GM18870 (cell line): ENCODE data around the gene RUFY3.
"Not testable (repeated sequence)": the region's sequence is repeated elsewhere in the genome, so short reads cannot be mapped to it uniquely, and the experiment has no call there.

Experiments
- ATAC-seq: cut with Tn5 transposase; IDR thresholded peaks from one replicate; pipeline ENCODE4 v1.9.1; 2021; ENCODE audit warnings: moderate library complexity; ENCODE audit not compliant: unreplicated experiment

The RUFY3 gene

DNA sequence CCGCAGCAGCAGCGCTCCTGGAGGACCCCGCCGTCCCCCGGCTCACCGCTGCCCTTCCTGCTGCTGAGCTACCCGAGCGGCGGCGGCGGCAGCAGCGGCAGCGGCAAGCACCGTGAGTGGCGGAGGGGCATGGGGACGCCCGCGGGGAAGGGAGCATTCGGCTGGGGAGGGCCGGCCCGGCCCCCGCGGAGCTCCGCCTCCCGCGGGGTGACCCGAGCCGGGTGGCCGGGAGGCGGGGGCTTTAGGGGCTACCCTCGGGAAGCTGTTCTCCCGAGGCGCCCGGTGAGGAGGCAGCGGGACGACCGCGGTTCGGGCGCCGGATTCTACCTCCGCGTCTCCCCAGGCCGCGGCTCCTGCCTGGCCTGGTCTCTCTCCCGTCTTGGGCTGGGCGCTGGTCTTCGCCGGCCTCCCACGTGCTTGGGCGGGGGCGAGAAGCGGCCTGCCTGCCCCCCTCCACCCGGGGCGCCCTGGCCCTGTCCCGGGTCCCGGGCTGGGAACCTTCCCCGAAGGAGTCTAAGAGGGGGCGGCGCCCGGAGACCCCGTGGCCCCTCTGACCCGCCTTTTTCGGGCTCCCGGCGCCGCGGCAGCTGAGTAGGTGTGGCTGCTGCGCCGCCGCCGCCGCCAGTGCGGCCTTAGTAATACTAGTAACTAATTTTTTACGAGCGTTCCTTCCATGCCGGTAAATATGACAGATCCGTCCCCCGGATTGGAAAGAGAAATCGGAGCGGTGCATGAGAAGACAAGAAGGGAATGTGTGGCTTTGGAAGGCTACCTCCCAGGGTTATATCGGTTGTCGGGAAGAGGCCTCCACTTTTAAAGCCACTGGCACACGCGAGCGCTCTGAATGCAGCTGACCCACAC, 16.4 kb upstream of the RUFY3 start:
- ATAC-seq: peak; percentile 60

DNA sequence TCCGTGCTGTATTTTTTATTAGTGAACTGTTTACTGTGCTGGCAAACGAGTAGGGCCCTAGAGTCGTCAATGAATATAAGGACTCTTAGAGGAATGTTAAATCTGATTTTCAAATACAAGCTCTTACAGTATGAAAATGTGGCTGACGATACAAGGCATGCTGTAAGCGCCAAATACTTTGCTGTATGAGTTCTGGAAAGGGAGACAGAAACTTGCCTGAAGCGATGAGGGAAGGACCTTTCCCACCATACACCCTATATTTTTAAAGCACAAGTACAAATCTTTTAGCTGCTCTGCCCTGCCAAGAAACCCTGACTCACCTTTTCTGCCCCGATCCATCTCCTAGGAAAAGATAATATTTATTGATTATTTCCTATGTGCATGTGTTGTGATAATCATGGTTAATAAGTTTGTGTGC, 15.7 kb upstream of the RUFY3 start:
- no peak for ATAC-seq

DNA sequence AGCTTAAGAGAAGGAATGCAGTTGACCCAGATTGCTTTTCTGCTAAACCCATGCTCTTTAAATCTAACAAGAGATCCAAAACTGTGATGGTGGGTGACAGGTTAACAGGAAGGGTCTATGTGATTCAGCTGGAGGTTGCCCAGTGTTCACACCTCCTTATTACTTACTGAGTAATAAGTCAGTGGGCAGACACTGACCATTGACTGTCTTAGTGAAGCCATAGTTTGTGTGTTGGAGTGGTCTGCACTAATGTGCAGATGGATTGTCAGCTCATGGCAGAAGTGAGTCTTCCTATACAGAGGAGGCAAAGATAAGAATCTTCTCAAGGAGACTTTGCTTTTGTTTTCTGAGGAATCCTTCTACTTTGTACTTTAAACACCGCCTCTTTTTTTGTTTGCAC, 15.2 kb upstream of the RUFY3 start:
- ATAC-seq: no peak

DNA sequence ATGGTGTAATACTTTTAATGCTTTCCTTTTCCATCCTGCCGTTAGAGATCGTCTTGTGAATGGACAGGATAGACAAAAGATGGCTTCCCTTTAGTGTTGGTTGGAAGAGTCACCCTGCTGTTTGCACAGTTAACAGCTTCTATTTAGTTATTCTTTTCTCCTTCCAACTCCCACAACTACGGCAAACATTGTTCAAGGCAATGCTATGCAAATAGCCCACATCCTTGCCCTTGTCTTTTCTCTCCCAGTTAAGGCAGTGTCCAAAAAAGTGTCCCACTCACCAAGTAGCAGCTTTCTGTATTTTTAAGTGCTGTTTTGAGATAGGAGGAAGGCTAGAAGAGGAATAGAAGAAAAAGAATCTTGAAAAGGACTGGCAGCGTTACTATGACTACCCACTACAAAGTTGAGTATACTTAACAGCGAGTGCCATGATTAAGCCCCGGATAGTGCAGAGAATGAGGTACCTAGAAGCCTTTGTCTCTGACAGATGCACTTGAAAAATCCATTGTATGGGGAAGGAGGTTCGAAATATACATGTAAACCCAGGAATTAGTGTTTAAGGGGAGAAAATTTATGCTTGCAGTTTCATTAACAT, 12.1 kb upstream of the RUFY3 start:
- no peak for ATAC-seq

DNA sequence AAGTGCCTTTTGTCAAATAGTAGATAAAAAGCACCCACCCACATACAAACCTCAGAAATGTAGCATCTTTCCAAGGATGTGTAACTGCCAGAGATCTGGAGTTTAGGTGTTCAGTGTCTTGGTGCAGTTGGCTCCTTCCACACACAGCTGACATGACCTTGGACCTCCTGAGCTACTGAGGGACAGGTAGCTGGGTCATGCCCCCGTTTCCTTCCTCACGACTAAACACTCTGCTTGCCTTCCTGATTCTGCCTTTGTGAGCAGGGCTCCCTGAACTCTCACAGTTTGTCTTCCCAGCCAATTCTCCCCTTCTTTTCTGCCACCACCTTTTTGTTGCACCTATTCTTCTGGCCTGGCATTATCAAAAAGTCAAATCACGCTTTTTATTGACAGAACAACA, 10.2 kb upstream of the RUFY3 start:
- ATAC-seq: no peak

DNA sequence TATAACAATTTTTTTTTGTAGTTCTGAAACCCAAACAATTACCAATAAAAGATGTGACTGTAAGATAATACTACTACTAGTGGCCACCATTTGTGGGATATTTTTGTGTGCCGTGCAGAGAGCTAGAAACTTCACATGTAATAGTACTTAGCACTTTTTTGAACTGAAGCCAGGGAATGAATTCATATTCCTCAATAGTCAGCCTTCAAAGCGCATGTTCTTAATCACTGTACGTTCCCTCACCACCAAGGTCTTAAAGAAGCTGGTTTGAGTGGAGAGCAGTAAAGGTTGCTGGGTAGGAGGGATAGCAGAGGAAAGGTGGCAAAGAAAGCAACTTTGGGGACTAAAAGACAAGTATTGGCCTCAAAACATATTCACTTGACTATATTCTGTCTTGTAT, 9.6 kb upstream of the RUFY3 start:
- no peak for ATAC-seq

DNA sequence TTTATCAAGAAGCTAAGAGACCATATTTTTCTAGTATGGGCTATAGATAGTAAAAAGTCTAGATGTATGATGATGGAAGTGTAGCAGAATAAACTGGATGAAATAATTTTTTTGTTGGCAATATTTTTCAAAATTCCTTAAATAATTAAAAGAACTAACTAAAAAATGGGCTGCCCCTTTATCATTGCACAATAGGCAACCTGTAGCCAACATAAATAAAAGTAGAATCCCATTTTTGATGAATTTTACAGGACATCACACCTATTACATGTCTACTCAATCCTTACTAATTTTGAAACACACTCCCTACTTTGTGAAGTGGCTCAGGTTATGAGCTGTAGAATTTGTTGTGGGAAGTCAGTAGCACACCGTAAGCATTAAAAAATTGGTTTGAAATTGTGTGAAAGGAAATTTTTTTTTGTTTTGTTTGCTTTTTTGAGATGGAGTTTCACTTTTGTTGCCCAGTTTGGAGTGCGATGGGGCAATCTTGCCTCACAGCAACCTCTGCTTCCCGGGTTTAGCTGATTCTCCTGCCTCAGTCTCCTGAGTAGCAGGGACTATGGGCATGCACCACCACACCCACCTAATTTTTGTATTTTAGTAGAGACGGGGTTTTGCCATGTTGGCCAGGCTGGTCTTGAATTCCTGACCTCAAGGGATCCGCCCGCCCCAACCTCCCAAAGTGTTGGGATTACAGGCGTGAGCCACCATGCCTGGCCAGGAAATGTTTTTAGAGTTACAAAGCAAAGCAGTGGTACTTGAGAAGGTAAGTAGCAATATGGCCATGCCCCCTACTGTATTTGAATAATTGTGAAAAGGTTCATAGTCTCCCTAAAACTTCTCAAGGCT, 8.9 kb upstream of the RUFY3 start:
- ATAC-seq: no peak

DNA sequence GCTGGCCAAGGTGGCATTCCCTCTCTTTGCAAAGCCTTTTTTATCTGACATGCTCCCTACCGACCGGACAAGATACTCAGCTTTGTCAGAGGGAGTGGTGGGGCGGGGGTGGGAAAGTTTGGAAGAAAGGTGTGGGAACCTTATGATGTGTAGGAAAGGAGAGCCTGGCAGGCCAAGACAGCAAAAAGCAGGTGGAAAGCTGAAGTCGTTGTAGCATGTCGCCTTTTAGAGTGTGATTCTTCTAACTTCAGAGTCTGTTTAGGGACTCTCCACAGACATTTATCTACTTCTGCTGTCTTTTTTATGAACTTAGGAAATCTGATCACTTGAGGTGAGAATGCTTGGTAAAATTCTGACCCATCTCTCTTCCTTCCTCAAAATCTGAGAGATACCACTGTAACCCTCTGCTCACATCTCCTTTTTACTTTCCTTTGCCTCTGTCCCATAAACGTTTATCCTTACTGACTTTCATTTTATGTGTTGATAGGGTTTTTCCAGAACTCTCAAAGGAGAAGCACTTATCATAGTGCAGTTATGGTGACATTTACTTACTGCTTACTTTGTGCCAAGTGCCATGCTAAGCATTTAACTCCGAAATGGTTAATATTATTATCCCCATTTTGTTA, 8.2 kb upstream of the RUFY3 start:
- peak; percentile 54 for ATAC-seq

DNA sequence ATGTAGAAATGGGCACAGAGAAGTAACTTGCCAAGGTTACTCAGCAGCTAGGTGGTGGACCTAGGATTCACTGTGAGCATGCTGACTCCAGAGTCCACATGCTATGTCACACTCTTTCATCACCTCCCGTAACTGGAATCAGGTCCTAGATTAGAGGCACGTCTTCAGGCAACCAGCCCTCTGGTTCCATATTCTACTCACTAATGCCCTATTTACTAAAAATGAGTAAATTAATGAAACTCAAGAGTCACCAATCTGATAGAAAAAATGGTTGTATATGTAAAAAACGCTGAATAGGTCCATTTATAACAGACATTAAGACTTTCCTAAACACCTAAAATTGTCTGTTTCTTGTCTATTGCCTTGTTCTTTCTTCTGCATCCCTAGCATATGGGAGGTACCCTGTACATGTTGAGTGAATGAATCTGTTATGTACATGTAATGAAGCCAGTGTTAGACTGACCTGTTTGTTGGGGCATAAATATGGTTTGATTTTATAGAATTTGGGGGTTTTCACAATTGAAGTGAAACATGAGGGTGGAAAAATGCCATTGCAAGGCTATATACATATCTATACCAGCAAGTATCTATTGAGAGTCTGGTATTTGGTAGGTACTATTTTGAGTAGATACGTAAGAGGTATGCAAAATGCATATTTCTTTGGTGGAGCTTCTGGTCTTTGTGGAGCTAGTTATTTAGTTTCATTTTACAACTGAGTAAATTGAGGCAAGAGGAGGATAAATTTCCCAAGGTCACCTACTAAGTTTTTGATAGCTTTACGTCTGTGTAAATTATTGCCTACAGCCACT, 7.5 kb upstream of the RUFY3 start:
- ATAC-seq: peak; percentile 55

DNA sequence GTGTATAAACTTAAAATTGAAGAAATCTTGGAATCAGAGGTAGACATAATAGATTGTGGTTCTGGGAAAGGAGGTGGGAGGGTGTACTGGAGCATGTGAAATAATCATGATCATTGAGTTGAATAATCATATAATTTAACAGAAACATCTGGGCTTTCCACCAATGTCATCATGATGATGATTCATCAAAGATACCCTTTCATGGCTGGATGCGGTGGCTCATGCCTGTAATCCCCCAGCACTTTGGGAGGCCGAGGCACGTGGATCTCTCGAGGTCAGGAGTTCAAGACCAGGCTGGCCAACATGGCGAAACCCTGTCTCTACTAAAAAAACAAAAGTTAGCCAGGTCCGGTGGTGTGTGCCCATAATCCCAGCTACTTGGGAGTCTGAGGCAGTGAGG, 6.7 kb upstream of the RUFY3 start:
- peak; percentile 5 for ATAC-seq

DNA sequence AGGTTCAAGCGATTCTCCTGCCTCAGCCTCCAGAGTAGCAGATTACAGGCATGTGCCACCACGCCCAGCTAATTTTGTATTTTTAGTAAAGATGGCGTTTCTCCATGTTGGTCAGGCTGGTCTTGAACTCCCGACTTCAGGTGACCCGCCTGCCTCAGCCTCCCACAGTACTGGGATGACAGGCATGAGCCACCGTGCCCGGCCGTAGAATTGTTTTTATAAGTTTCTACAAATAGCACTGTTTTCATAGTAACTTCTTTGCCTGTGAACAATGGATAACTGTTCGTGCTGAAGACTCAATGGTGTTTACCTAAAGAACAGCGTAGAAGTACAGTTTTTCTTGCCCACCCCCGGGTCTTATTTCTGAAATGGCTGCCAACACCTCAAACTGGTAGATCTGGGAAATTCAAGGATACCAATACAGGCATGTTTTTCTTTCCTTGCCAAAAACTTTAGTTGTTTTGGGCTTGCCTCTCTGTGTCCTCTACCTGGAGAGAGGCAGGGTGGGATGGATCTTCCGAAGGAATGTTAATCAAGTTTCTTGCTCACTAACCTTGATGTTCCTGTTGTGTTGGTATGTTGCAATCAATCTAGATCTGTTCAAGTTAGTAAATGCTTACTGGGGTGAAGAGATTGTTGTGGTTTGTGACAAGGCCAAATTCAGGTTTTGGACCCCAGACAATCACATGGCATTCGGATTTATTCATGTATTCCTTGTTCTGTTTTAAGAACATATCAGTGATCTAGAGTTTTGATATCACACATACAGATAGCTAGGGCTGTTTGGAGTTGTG, 2.8 kb upstream of the RUFY3 start:
- ATAC-seq: no peak

DNA sequence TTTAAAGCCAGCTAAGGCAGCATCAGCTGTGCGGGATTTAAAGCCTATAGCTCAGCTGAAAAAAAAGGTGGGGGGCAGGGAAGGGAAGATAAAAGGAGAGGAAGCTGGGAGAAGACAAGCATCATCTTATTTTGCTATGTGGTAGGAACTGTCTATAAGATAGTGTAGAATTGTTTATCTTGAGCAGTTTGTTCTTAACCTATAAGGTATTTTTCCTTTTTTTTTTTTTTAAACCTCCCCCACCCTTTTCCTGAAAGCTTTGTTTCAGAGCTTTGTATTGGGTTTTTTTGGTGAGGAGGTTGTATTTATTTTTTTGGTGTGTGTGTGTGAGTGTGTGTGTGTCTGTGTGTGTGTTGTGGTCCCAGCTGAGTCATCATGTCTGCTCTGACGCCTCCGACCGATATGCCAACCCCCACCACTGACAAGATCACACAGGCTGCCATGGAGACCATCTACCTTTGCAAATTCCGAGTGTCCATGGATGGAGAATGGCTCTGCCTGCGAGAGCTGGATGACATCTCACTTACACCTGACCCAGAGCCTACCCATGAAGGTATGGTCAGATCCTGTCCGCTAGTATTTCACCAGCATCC, 531 bp downstream of the RUFY3 start:
- ATAC-seq: no peak

DNA sequence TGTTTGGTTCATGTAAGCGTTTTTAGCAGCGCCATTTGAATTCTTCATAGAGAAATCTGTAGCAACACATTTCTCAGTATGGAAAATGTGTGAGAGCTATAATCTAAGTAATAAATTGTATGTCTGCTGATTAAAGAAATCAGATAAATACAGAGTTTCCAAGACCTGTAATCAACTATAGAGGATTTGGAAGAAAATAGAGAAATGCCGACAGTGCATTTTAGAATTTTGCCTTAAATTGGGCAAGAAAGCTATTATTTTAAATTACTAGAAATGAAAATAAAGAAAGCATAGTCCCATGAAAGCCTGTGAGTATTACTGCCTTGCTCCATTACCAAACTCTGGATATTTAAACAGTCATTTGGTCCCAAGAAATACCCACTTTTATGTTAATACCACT, 2.7 kb downstream of the RUFY3 start:
- ATAC-seq: no peak

DNA sequence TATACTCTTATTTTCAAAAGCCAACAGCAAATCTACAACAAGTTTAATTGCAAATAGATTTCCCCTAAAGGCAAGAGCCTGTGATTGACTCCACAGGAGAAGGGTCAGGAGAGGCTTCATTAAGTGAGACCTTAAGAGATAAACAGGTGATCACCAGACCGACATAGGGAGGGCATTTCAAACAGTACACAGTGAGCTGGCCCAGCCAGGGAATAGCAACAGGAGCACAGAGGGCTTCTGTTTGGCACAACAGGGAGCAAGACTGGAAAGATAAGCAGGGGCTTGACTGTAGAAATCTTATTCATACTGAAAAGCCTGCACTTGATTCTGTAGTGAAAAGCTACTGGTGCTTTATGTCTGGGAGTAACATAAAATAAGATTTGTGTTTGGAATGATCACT, 3.9 kb downstream of the RUFY3 start:
- ATAC-seq: no peak

DNA sequence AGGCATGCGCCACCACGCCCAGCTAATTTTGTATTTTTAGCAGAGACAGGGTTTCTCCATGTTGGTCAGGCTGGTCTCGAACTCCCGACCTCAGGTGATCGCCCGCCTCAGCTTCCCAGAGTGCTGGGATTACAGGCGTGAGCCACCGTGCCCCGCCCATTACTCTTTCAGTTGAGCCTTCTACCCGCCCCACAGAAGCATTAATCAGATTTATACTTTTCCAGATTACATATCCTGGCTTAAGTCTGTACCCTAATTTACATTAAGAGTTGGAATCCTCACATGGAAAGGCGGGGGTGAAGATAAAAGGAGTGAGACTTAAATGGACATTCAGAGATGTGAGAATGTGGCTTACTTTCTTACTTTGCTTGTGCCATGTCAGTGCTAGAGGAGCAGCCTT, 4.8 kb downstream of the RUFY3 start:
- ATAC-seq: not testable (repeated sequence)

DNA sequence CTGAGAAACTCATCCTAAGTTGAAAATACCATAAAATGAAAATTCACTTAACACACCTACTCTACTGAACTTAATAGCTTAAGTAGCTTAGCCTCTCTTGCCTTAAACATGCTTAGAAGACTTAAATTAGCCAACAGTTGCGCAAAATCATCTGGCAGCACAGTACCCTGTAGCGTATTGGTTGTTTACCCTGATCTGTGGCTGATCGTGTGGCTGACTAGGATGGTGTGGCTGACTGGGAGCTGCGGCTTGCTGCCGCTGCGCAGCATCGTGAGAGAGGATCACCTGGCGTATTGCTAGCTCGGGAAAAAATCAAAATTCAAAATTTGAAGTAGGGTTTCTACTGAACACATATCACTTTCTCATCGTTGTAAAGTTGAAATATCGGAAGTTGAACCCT, 6.3 kb downstream of the RUFY3 start:
- no peak for ATAC-seq

DNA sequence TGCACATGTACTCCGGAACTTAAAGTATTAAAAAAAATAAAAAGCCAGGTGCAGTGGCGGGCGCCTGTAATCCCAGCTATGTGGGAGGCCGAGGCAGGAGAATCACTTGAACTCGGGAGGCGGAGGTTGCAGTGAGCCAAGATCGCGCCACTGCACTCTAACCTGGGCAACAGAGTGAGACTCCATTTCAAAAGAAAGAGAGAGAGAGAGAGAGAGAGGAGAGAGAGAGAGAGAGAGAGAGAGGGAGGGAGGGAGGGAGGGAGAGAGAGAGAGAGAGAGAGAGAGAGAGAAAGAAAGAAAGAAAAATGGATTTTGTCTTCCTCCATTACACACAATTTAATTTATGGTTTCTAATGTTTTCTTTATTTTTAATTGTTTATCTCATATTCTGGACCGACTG, 11.1 kb downstream of the RUFY3 start:
- ATAC-seq: not testable (repeated sequence)

DNA sequence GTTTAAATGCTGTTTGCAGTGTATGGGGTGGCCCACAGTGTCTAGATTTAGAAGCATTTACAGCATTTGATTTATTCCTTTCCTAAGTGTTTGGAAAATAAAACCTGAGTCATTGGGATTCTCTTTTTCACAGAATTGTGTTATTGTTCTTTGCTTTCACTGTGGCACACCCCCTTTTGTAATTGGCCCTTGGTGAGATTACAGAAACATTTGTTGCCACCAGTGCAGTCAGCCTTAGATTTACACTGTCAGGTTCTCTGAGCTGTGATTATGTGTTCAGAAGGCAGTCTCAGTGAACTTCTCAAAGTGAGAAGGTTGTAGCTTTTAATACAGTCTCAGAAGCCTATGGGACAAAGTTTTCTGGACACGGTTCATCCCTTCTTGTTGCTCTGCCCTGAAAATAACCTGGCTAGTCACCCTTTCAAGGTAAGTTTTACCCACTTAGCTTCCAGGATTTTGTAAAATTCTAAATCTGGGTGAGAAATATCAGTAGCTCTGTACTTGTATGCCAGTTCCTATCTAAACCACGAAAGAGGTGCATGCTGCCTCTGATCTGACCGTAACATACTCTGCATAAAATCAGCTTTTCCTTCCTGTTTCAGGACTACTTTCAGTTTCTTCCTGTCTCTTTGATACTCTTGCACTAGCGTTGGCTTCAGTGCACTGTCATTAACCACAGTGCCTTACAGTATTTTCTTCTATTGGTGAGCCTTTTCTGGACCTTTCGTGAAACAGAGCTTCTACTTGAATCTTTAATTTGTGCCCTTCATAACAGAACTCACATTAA, 12.6 kb downstream of the RUFY3 start:
- ATAC-seq: peak; percentile 96
